HCT116 (cell line): ENCODE results near the gene ZNG1A. TPM values are rescaled to one million over a fixed set of nuclear protein-coding genes. Genes with fewer than 3 reads are reported as not detected.
A peak's percentile ranks its signal among the peaks of the same experiment; 100 is the strongest.
"Not testable (repeated sequence)": the region's sequence is repeated elsewhere in the genome, so short reads cannot be mapped to it uniquely, and the experiment has no call there.

Source experiments
- ATAC-seq: fragments of 200-7000 bp; cut with Tn5 transposase; 2 replicates; pipeline ENCODE4 v1.9.1; 2020; ENCODE audit warnings: mild to moderate bottlenecking, moderate library complexity
- BruUV-seq: library from RNA; stranded (reverse); fragments of 400-500 nt; replicated peaks from 2 replicates; lab custom pipeline; 2021; lab: Mats Ljungman, UMichigan
- CTCF ChIA-PET: fragments of 300-600 bp; sonication (Branson Sonifier 250); formaldehyde crosslinking; loops from one replicate; lab custom pipeline; 2021; ENCODE audit warnings: antibody characterized with exemption; lab: Charles Lee
- POLR2A ChIA-PET: fragments of 300-600, 350-600 bp; sonication (Branson Sonifier 250); formaldehyde crosslinking; loops from one replicate; lab custom pipeline; 2021; ENCODE audit warnings: antibody characterized with exemption; lab: Charles Lee
- RAD21 ChIA-PET, 2 experiments: fragments of 300-600 bp; sonication (Branson Sonifier 250); formaldehyde crosslinking; loops; one replicate each; lab custom pipeline; 2023; ENCODE audit warnings: low total read pairs in 2 of 2; ENCODE audit not compliant: uncharacterized antibody in 2 of 2, unreplicated experiment in 2 of 2, low non-redundant PET in 1 of 2; lab: Charles Lee
- DNase-seq: peaks from one replicate; pipeline ENCODE4 v3.0.0-alpha.2; 2010; ENCODE audit warnings: low read depth, low spot score
- H2AFZ ChIP-seq: fragments of 200-600 bp; shearing (Covaris generic), sonication (generic); 2 replicates; pipeline ENCODE4 v1.6.1; 2017; ENCODE audit warnings: low read depth, mixed run types, mixed read lengths, antibody characterized with exemption, low read length; ENCODE audit not compliant: poor library complexity, severe bottlenecking
- H3K27ac ChIP-seq: 2 replicates; pipeline ENCODE4 v1.5.1; 2012; ENCODE audit warnings: low read depth, low read length
- H3K27me3 ChIP-seq: fragments of 200-600 bp; sonication (generic); 2 replicates; pipeline ENCODE4 v1.6.1; 2016; ENCODE audit warnings: mixed run types, low read length, mixed read lengths; ENCODE audit not compliant: insufficient read depth
- H3K36me3 ChIP-seq, 2 experiments: fragments of 200-500 bp in 1 of 2; fragments of 200-600 bp in 1 of 2; sonication (Bioruptor generic) in 1 of 2; sonication (generic) in 1 of 2; 2 replicates each; pipeline versions ENCODE4 v1.5.1 to v1.6.1; 2014 to 2016; ENCODE audit warnings: low read length in 2 of 2, inconsistent platforms in 1 of 2, mixed read lengths in 1 of 2, mixed run types in 1 of 2; ENCODE audit not compliant: insufficient read depth in 2 of 2, control insufficient read depth in 1 of 2
- H3K4me1 ChIP-seq, 2 experiments: fragments of 200-600 bp in 1 of 2; sonication (generic) in 1 of 2; 2 replicates each; pipeline versions ENCODE4 v1.5.1 to v1.6.1; 2012 to 2017; ENCODE audit warnings: low read length in 2 of 2, inconsistent platforms in 1 of 2, mild to moderate bottlenecking in 1 of 2, mixed read lengths in 1 of 2, mixed run types in 1 of 2, moderate library complexity in 1 of 2; ENCODE audit not compliant: insufficient read depth in 2 of 2, control insufficient read depth in 1 of 2
- H3K4me2 ChIP-seq: fragments of 200-600 bp; sonication (generic); 2 replicates; pipeline ENCODE4 v1.6.1; 2017; ENCODE audit warnings: mixed run types, low read length, mixed read lengths
- H3K4me3 ChIP-seq, 2 experiments: fragments of 200-600 bp in 1 of 2; sonication (generic) in 1 of 2; replicated peaks in 1 of 2; 2 replicates each; pipeline ENCODE4 v1.5.1; 2011 to 2016; ENCODE audit warnings: low read length in 2 of 2, control low read depth in 1 of 2, low read depth in 1 of 2, mild to moderate bottlenecking in 1 of 2, mixed read lengths in 1 of 2, mixed run types in 1 of 2
- H3K79me2 ChIP-seq: fragments of 200-600 bp; sonication (generic); 2 replicates; pipeline ENCODE4 v1.6.1; 2017; ENCODE audit warnings: mild to moderate bottlenecking, mixed run types, low read length, moderate library complexity, mixed read lengths; ENCODE audit not compliant: insufficient read depth
- H3K9ac ChIP-seq: fragments of 200-600 bp; sonication (generic); 2 replicates; pipeline ENCODE4 v1.6.1; 2016; ENCODE audit warnings: low read length, mixed read lengths
- H3K9me2 ChIP-seq: fragments of 200-600 bp; sonication (generic), shearing (Covaris generic); 2 replicates; pipeline ENCODE4 v1.6.1; 2017; ENCODE audit warnings: mixed run types, mild to moderate bottlenecking, moderate library complexity; ENCODE audit not compliant: insufficient read depth
- H3K9me3 ChIP-seq, 2 experiments: fragments of 200-500 bp in 1 of 2; fragments of 200-600 bp in 1 of 2; sonication (Bioruptor generic) in 1 of 2; sonication (generic) in 1 of 2; 2 replicates each; pipeline ENCODE4 v1.6.1; 2014 to 2017; ENCODE audit warnings: low read length in 2 of 2, mixed read lengths in 2 of 2, inconsistent platforms in 1 of 2, low read depth in 1 of 2, mild to moderate bottlenecking in 1 of 2, mixed run types in 1 of 2, moderate library complexity in 1 of 2; ENCODE audit not compliant: control insufficient read depth in 1 of 2, insufficient read depth in 1 of 2
- H4K20me1 ChIP-seq: fragments of 200-600 bp; sonication (generic), shearing (Covaris generic); 2 replicates; pipeline ENCODE4 v1.6.1; 2017; ENCODE audit warnings: mixed run types, mild to moderate bottlenecking, moderate library complexity; ENCODE audit not compliant: insufficient read depth
- intact Hi-C: fragments of 100-400 bp; cut with micrococcal nuclease; formaldehyde crosslinking; loops from 2 replicates; pipeline ENCODE4 v1.10.0; 2022
- total RNA-seq: library from RNA; stranded (reverse); gene quantifications from one replicate; pipeline ENCODE4 v1.2.1, GENCODE V29; 2021; ENCODE audit not compliant: unreplicated experiment

ZNG1A gene
- total RNA-seq, 1 experiment from 2014 or later: 48.5 TPM

- H3K27ac ChIP-seq, H3K9ac ChIP-seq, RAD21 ChIA-PET, DNase-seq, H3K36me3 ChIP-seq, H3K79me2 ChIP-seq, H2AFZ ChIP-seq, H3K4me2 ChIP-seq, H3K4me3 ChIP-seq, H3K27me3 ChIP-seq, ATAC-seq, CTCF ChIA-PET, intact Hi-C loops, H3K4me1 ChIP-seq, H4K20me1 ChIP-seq, H3K9me3 ChIP-seq, POLR2A ChIA-PET, H3K9me2 ChIP-seq, BruUV-seq: not testable (repeated sequence)
These were observed 20.7 kb upstream of the ZNG1A start for GRCh38 chr9:199601-200000.

GRCh38 chr9:178140-178825 lies 573 bp downstream of the ZNG1A start:
- intact Hi-C loops, ATAC-seq, DNase-seq, H3K27me3 ChIP-seq, H3K36me3 ChIP-seq, H3K4me1 ChIP-seq, H3K79me2 ChIP-seq, RAD21 ChIA-PET, H3K9me2 ChIP-seq, POLR2A ChIA-PET, H2AFZ ChIP-seq, H4K20me1 ChIP-seq, CTCF ChIA-PET, H3K9me3 ChIP-seq, H3K27ac ChIP-seq: not testable (repeated sequence)
- TSS peak; percentile 44 for BruUV-seq
- H3K4me3 ChIP-seq: peak overlapping the region; percentile 45 to 52
- peak overlapping the region; percentile 53 for H3K4me2 ChIP-seq
- H3K9ac ChIP-seq: peak overlapping the region; percentile 50

GRCh38 chr9:169757-170156 lies 9.1 kb downstream of the ZNG1A start:
- H3K9me2 ChIP-seq, H3K4me1 ChIP-seq, CTCF ChIA-PET, RAD21 ChIA-PET, POLR2A ChIA-PET, H3K27ac ChIP-seq, H3K36me3 ChIP-seq, intact Hi-C loops, H3K4me2 ChIP-seq, H2AFZ ChIP-seq, BruUV-seq, H4K20me1 ChIP-seq, DNase-seq, H3K9ac ChIP-seq, H3K4me3 ChIP-seq, H3K9me3 ChIP-seq, ATAC-seq, H3K79me2 ChIP-seq, H3K27me3 ChIP-seq: not testable (repeated sequence)

- H3K4me3 ChIP-seq, BruUV-seq, H3K9me2 ChIP-seq, RAD21 ChIA-PET, H4K20me1 ChIP-seq, H3K9ac ChIP-seq, DNase-seq, H3K36me3 ChIP-seq, H3K4me1 ChIP-seq, H3K9me3 ChIP-seq, intact Hi-C loops, H3K4me2 ChIP-seq, H3K79me2 ChIP-seq, H3K27ac ChIP-seq, ATAC-seq, CTCF ChIA-PET, POLR2A ChIA-PET, H3K27me3 ChIP-seq, H2AFZ ChIP-seq: not testable (repeated sequence)
These were observed 19.0 kb downstream of the ZNG1A start for GRCh38 chr9:159871-160270.
